Right ventricle myocardium inferior (tissue), 1 donor: ENCODE measurements around the gene VWA8. TPM values are rescaled to one million over a fixed set of nuclear protein-coding genes. Genes with fewer than 3 reads are reported as not detected.
"Not testable (repeated sequence)": the region's sequence is repeated elsewhere in the genome, so short reads cannot be mapped to it uniquely, and the experiment has no call there.

ENCODE experiments used
- ATAC-seq: fragments of 200-7000 bp; cut with Tn5 transposase; one replicate; pipeline ENCODE4 v1.9.1; 2020; ENCODE audit warnings: mild to moderate bottlenecking, moderate library complexity
- DNase-seq: peaks from one replicate; pipeline ENCODE4 v3.0.0; 2021; ENCODE audit errors: missing footprints
- intact Hi-C: fragments of 100-400 bp; cut with DNase I; formaldehyde crosslinking; loops from one replicate; pipeline ENCODE4 v1.11.0; 2022
- total RNA-seq: library from RNA; stranded (reverse); fragmentation: NEBNext Ultra II Directional; extraction: Animal tissue kit (Norgen Biotek cat#: 25700); gene quantifications from one replicate; pipeline ENCODE4 v1.2.1, GENCODE V29; 2021
- donor health status: DM: no; HTN: yes; CAD: no; lungs with severe emphysema.

VWA8 gene
- total RNA-seq, 1 donor from 2014 or later = 40.1 TPM

GRCh38 chr13:41622432-41623429, 338.2 kb downstream of the VWA8 start:
- ATAC-seq (peak; percentile 74), DNase-seq (no peak)
- intact Hi-C loops = no loop called here

DNA sequence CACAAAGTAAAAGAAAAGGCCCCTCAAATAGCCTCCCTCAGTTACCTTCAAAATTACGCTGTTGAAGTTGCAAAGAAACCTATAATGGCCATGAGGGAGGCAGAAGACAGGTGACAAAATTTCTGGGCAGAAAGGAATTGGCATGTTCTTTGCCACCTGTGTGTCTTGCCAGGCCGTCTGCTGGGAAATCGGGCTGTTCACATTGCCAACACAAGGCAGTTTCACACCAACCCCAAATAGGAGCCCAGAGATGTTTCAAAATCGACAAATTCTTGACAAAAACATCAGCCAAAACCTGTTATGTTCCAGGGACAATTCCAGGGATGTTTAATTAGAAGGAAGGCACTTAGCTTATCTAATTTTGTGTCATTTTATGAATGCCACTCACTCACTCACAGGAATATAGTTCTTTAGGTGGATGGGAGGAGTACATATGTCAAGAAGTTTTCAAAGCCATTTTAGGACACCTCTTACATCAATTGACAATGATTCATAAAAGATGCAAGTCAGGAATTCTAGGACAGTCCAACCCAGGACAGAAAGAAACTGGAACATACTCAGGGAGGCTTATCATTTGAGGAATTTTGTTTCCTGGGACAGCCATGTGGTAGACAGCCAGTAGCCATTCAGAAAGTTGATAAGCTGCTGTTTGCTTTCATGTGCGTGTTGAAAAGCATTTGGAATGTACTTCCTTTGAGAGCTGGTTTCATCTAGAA, 339.0 kb downstream of the VWA8 start:
- DNase-seq = no peak
- intact Hi-C loops = no loop called here
- peak; percentile 95 for ATAC-seq

- intact Hi-C loops, ATAC-seq, DNase-seq: not testable (repeated sequence)
Observed at GRCh38 chr13:41617633-41618032, 343.3 kb downstream of the VWA8 start.

DNA sequence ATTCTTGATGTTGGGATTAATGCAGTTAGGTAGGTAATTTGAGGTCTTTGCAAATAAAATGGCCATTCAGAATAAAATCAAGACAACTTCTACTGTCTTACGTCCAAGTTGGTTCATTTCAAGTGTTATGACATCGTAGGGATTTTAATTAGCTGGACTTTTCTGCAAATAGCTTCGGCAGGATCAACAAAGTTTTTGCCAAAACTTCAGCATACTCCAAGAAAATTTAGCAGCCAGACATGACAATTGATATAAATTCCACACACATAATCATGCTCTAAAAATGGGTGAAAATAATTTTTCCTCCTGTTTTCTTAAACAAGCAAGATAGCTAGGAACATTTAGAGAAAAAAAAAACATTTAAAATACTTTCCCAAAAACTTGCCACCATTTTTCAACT, 344.8 kb downstream of the VWA8 start:
- ATAC-seq = no peak

DNA sequence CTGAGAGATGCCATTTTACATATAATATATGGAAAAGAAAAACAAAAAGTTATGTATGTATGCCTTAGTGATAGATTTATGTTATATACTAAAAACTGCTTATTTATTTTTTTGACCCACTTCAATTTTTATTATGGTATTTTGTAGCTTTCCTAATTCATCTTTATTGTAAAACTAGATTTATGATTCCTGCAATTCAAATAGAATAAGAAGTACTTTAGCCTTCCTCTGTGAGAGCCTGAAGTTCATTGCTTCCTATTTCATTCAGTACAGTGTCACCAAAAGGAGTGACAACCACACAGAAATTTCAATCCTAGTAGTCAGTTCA, 345.4 kb downstream of the VWA8 start:
- intact Hi-C loops = loop anchor here (2.0 kb wide), 1 partner anchor 227 kb away; no protein-coding TSS in a partner anchor
- DNase-seq = no peak
- no peak for ATAC-seq

More for the DNA sequence above, 344.8 kb downstream of the VWA8 start:
- intact Hi-C loops = no loop called here
- no peak for DNase-seq

- no peak for ATAC-seq
- intact Hi-C loops = loop anchor here (2.0 to 5.0 kb wide), 2 partner anchors 123 to 226 kb away; no protein-coding TSS in a partner anchor
- no peak for DNase-seq
Observed at GRCh38 chr13:41614671-41615527, 346.0 kb downstream of the VWA8 start.

DNA sequence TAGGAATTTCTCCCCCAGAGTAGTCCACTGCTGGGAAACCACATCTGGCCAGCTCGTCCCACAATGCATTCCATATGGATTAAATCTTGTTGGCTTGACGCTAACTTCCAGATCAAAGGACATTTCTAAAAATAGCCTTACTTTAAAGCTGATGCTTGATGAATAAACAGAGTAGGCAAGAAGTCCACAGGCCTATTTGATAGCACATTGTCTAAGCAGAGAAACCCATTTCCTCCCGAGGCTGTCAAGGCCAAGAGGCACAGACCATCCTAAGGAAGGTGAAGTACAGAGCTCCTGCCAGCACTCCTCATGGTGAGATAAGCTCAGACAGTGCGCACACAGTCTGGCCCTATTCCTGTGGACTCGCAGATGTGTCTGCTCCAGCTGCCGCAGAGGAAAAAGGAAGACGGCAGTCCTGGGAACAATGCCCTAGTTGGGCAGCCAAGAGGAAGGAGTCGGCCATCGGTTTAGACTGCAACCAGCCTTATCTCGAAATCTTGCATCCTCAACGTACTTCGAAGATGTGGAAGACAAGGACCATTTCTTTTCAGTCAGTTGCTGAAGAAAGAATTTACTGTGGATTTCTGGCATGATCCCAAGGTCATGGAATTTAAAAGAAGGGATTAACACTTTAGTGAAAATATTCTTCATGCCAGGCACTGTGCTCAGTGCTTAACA, 346.8 kb downstream of the VWA8 start:
- DNase-seq (peak; percentile 65), ATAC-seq (peak; percentile 86)
- intact Hi-C loops = loop anchor here (2.0 to 5.0 kb wide), 2 partner anchors 122 to 225 kb away; no protein-coding TSS in a partner anchor

DNA sequence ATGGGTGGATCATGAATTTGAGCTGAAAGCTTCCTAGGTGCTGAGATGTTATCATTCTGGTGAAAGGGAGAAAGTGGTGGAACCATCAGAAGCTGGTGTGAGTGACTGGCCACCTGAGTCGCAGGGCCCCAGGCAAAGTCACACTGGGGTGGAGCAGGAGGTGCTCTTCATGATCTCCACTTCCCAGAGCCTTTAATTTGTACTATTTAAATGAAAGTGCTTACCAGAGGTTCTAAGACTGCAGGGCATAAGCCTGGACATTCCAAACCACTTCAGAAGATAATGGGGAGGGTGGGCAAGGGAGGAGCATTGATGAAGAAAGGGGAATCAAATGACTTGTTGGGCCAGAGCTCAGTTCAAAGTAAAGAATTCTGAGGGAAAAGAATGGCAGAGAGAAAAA, 347.4 kb downstream of the VWA8 start:
- ATAC-seq (no peak), DNase-seq (no peak)
- intact Hi-C loops = loop anchor here (5.0 kb wide), 1 partner anchor 121 kb away; no protein-coding TSS in a partner anchor

DNA sequence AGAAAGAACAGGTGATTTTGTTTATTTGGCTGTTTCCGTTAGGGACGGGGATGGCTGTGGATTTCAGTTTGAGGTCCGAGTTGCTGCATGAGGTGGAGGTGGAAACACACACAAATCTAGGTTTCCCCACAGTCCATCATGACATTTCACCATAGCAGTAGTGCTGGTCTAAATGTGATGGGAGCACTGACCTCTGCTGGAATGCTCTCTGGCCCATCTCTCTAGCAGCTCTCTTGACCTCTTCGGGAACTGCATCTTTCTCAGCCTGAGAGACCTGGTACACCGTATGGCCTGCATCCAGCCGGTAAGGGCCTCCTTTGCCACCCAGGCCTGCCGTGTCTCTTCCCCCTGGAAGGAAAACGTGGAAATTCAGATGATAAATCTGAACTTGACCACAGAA, 349.5 kb downstream of the VWA8 start:
- DNase-seq = no peak
- ATAC-seq = no peak
- intact Hi-C loops = loop anchor here (5.0 kb wide), 1 partner anchor 119 kb away; no protein-coding TSS in a partner anchor

DNA sequence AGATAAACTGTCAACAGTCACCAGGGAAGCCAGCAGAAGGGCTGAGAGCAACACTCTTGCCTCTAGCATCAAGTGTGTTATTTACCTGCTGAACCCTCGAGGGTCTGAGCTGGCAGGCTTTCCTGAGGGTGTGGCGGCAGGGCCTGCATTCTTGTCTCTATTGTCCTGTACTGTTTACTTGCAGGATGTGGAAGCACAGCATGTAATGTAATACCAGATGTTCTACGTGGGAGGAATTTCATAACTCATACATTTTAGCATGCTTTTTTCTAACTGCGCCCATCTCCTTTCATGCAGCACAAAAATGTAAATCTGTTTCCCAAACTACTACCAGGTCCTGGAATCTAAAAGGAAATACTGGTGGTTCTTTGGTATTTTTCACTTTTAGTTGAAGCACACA, 350.5 kb downstream of the VWA8 start:
- ATAC-seq (no peak), DNase-seq (no peak)
- intact Hi-C loops = loop anchor here (5.0 kb wide), 1 partner anchor 118 kb away; no protein-coding TSS in a partner anchor

- DNase-seq = no peak
- ATAC-seq = no peak
- intact Hi-C loops = loop anchor here (5.0 kb wide), 2 partner anchors 42 to 118 kb away; no protein-coding TSS in a partner anchor
Observed at GRCh38 chr13:41609828-41610227, 351.1 kb downstream of the VWA8 start.

DNA sequence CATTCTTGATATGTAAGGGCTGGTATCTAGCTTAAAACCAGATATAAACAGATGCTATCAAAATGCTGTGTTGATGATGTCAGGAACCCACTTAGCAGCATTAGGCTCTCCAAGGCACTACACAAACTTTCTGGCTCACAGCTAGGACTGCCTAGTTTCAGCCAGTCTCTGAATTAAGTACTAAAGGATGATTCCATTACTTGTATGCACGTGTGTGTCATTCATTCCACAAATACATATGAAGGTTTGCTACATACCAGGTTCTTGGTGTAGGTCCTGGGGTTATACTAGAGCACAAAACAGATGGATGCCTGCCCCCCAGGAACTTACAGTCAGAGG, 352.1 kb downstream of the VWA8 start:
- ATAC-seq = no peak
- no peak for DNase-seq
- intact Hi-C loops = loop anchor here (5.0 kb wide), 1 partner anchor 43 kb away; no protein-coding TSS in a partner anchor

DNA sequence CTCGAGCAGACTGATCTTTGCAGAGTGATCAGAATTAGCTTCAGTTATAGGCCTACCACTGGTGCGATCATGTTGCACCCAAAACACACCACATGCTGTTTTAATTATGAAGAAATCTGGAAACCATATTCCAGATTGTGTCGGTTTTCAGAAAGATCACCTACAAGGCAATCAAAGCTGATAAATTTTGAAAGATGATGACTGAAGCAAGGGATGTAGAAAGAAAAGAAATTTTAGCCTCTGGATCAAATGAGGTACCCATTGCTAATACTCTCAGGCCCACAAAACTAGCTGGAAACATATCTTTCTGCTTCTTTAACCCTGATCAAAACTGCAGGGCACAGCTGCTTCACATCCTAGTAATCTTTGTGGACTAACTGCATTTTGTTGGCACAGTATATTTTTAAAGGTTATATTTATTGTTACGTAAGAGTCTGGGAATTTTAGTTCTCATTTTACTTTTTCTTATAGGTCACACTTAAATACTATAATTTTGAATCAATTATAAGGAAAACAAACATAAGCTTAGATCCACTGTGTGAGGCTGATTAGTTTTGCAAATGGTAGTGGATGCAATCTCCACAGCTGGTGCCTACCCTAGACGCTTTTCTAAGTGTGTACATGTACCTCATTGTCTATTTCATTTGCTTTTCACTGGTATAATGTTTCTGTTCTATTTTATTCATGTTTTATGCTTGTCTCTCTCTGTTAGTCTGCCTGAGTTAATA, 352.6 kb downstream of the VWA8 start:
- ATAC-seq (no peak), DNase-seq (no peak)
- intact Hi-C loops = loop anchor here (5.0 kb wide), 1 partner anchor 44 kb away; no protein-coding TSS in a partner anchor

GRCh38 chr13:41606646-41607045, 354.3 kb downstream of the VWA8 start:
- intact Hi-C loops = loop anchor here (5.0 kb wide), 1 partner anchor 46 kb away; no protein-coding TSS in a partner anchor
- no peak for ATAC-seq
- DNase-seq = no peak

- intact Hi-C loops = loop anchor here (5.0 kb wide), 1 partner anchor 47 kb away; no protein-coding TSS in a partner anchor
- no peak for DNase-seq
- ATAC-seq = no peak
Observed at GRCh38 chr13:41605319-41606285, 355.3 kb downstream of the VWA8 start.

DNA sequence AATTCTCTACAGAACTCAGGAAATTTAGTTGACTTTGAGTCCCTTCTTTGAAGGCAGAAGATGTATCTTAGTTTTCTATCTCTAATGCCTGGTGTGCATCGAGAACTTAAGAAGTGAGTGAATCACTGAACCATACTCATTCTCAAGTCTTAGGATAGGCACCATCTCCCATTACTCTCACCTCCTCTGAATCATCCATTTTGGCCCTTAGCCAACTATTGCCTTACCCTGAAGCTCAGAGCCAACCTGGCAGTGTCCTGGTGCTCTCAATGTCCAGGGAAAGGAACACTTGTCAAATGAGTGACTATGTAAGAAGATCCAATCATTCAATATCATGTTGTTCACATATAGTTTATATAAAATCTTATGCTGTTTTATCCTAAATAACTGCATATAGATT, 357.0 kb downstream of the VWA8 start:
- intact Hi-C loops = no loop called here
- no peak for DNase-seq
- ATAC-seq = no peak
